ENCODE data around the gene ADGRA1. TPM values are rescaled to one million over a fixed set of nuclear protein-coding genes. Genes with fewer than 3 reads are reported as not detected.

The ADGRA1 gene
- total RNA-seq, 1 donor from 2014 or later, result 0.13 TPM

DNA sequence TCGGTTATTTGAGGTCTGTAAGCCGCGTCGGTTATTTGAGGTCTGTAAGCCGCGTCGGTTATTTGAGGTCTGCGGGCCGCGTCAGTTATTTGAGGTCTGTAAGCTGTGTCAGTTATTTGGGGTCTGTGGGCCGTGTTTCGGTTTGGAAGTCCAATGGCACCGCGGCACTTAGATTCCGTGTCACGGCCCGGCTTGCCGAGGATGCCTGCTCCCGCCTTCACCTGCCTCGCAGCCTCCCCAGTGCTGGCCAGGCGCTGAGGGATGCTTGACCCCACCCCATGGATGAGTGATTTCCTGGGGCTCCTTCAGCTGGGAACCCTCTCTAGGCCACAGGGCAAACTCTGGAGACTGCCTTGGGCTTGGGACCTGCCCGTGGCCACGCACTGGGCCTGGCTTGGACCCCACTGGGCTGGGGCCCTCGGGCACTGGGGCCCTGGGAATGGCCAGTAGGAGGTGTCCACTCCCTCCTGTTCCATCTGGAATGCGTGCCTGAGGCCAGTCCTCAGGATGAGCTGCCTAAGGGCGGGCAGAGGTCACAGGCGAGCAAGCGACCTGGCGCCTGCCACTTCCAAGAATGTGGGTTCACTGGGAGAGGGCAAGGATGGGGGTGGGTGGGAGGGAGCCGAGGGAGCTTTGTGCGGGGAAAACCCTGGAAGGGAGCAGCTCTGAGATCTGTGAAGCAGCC, 25.6 kb downstream of the ADGRA1 start:
- DNase-seq (ENCODE audit: low spot score), result no peak

DNA sequence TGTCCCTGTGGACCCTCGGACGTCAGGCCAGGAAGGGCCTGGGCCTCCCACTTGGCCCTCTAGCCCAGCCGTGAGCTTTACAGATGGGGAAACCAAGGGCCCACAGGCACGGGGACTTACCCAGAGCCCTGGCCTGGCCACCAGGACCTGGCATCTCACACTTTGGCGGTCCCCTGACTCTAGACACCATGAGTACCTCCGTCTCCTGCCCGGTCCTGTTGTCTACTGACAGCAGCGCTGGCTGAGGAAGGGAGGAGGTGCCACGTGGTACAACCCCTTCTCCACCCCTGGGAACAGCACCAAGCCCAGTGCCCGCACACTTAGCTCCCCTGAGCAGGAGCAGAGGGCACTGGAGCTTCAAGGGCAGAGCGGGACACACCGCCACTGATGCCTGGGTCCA, 26.1 kb downstream of the ADGRA1 start:
- DNase-seq (ENCODE audit: low spot score), result no peak

DNA sequence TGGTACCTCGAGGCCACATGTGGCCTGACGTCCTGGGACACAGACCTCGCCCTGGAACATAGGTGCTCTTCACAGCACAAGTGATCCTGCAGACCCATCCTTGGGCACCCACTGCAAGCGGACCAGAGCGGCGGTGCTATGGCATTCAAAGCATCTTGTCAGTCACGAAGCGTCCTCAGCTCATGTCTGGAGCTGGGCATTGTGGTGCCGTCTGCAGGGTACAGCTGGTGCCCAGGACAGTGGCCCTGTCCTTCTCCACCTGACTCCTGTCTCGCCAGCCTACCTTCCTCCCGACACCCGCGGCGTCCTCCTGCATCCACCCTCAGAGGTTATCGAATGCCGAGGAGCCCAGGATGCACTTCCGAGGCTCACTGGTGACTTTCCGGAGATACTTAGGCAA, 26.5 kb downstream of the ADGRA1 start:
- DNase-seq (ENCODE audit: low spot score), result no peak

DNA sequence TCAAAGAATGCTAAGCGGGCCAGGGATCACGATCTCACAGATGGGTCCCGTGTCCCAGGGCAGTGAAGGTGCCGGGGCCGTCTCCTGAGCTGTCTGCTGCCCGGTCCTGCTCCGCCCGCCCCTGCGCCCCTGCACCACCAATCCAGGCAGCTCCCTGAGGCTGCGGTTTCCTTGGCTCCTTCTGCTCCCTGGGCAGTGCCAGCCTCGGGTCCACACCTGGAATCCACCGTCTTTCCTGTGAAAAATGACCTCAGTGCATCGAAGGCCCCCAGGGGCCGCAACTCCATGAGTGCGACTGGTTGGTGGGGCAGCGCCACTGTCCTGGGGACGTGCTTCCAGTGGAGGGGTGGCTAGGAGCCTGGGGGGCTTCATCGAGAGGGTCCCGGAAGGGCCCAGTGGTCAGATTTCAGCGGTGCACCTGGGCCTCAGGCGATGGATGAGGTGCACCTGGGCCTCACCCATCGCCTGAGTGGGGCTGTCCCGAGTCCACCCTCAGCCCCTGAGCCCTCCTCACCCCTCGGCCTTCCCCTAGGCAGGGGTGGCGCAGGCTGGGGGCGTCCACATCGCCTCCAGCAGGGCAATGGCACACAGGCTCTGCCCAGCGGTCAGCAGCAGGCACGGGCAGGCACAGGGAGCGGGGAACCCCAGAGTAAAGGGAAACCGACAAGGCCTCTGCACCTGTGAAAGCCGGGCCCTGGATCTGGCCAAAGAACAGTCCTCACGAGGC, 27.2 kb downstream of the ADGRA1 start:
- no peak for DNase-seq (ENCODE audit: low spot score)

DNA sequence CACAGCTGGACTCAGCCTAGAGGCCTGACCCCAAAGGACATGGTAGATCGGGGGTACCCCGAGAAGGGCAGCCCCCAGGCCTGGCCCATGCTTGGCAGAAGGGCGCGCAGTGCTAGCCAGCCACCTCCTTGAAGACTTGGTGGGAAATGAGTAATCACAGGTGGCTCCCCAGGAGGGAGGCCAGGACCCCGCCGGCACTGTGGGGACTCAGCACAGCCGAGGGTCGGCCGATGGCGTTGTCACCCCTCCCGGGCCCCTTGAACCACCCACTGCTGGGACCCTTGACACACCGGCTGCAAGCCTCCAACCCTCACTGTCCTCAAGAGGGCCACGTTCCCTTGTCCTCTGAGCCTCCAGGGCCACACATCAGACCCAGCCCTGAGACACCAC, 27.7 kb downstream of the ADGRA1 start:
- DNase-seq (ENCODE audit: low spot score), result no peak

DNA sequence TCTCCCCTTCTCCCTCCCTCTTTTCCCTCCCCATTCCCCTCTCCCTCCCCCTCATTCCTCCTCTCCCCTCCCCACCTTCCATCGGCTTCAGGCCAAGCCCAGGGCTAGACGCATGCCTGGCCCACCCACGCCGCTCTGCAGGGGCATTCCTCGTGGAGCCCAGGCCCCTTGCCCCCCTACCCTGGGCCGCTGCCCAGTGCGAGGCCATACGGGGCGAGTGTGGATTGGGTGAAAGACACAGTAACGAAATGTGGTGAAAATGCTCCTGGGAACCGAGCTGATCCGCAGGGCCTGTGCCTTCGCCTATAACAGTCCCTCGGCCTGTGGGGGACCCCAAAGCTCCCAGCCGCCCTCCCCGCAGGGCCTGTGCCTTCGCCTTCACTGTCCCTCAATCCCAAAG, 28.3 kb downstream of the ADGRA1 start:
- DNase-seq (ENCODE audit: low spot score), result no peak

DNA sequence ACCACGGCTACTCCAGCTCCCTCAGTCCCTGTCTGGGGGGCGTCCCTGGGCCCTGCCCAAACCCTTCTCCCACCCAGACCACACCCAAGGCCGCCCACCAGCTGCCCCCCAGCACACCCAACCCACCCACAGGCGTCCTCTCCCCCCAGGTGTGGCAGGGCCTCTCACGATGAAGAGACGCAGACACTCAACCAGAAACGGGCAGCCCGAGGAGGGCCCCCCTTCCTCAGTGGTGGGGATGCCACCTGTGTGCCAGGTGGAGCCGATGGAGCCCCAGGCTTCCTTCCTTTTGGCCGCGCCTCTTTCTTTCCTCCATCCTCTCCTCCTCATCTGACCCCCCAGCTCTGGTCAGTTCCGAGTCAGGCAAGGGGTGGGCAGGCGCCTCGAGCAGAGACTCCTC, 28.7 kb downstream of the ADGRA1 start:
- DNase-seq (ENCODE audit: low spot score), result no peak

DNA sequence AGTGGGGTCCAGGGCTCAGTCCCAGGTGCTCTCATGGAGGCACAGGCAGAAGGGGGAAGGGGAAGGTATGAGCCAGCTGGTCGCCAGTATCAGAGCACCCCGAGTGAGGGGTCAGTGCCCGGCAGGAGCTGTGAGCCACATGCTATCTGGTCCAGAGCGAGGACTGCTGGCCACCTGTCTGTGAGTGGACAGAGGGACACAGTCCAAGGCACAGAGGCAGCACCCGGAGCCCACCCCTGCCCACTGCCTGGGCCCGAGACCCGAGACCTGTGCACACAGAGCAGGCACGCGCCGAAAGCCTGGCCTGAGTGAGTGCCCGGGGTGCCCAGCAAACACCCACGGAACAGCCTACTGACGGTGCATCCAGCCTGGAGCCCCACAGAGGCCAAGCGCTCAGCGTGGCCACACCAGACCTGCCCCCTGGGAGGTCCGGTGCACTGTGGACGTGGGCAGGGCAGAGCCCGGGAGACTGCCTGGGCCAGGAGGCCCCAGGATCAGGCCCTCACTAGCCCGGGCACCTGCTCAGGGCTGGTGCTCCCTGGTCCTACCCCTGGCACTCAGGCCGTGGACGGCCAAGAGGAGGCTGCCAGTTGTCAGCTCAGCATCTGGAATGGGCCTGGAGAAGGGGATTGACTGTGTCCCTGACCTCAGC, 29.4 kb downstream of the ADGRA1 start:
- DNase-seq (ENCODE audit: low spot score), result no peak

DNA sequence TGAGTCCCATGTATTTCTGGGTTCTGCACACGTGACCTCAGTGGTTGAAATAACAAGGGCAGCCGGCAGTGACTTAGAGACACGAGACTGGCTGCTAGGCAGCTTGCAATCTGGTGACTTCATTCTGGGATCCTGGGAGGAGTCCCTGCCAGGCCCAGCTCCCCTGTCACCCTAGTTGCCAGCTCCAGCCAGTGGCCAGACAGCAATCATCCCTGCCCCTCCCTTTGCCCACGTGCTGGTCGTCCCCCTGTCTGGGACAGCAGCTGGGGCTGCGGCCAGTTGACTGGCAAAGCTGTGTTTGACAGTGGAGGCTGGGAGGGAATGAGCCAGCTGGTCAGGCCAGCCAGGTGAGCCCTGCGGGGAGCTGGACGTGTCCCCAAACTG, 30.0 kb downstream of the ADGRA1 start:
- no peak for DNase-seq (ENCODE audit: low spot score)

DNA sequence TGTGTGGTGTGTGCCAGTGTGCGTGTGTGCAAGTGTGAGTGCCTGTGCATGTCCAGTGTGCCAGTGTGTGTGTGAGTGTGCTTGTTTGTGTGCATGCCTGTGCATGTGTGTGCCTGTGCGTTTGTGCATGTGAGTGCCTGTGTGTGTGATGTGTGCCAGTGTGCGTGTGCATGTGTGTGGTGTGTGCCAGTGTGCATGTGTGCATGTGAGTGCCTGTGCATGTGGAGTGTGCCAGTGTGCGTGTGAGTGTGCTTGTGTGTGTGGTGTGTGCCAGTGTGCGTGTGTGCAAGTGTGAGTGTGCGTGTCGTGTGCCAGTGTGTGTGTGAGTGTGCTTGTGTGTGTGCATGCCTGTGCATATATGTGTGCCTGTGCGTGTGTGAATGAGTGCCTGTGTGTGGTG, 33.8 kb downstream of the ADGRA1 start:
- no peak for DNase-seq (ENCODE audit: low spot score)

DNA sequence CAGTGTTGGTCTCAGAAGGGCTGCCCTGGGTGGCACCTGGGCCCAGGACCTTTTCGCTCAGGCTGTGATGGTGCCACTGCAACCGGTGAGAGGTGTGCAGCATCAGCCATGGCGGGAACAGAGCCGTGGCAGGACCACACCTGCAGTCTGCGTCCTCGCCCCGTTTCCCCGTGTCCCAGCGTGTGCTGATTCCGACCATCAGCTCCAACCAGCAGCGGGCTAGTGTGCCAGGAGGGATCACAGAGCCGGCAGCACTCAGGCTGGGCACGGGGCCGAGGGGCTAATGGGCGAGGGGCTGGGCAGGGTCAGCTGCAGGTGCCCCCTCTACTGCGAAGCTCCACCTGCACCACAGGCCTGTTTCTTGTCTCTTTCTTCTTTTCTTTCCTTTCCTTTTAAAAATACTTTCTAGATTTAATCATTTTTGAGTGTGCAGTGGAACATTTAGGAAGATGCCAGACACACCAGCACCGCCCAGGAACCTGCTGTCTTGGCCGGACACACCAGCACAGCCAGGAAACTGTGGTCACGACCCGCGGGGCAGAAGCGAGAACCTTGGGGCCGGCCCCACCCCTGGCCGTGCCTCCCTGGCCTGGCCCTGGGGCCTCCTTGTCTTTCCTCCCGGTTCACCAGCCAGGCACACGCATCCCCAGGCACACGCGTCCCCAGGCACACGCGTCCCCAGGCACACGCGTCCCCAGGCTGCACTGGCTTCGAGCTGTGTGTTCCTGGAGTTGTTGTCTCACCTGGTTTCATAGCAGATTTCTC, 34.6 kb downstream of the ADGRA1 start:
- no peak for DNase-seq (ENCODE audit: low spot score)

DNA sequence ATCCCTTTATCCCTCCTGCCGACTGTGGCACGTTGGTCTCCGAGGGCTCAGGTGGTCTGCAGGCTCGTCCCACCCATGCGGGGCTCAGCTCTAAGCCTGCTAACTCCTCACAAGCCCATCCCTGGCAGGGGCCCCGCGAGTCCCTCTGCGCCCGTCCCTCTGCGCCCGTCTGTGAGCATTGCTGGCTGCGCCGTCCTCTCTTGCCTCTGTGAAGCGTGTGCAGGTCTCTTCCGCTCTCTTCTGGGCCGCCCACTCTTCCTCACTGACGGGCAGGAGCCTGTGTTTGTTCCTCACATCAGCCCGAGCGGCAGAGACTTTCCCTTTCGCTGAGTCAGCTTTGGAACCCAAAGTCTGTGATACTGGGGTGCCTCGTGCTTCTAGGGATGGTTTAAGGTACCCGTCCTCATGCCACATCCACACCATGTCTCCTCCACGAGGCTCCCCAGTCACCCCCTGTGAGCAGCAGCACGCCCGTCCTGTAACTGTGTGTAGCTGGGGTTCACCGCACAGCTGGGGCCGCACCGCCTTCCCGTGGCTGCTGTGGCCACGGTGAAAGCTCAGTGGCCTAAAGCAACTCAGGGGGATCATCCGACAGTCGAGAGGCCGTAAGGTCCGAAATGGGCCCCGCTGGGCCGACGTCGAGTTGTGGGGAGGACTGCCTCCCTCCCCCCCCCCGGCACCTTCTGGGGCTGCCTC, 35.5 kb downstream of the ADGRA1 start:
- DNase-seq (ENCODE audit: low spot score), result no peak

DNA sequence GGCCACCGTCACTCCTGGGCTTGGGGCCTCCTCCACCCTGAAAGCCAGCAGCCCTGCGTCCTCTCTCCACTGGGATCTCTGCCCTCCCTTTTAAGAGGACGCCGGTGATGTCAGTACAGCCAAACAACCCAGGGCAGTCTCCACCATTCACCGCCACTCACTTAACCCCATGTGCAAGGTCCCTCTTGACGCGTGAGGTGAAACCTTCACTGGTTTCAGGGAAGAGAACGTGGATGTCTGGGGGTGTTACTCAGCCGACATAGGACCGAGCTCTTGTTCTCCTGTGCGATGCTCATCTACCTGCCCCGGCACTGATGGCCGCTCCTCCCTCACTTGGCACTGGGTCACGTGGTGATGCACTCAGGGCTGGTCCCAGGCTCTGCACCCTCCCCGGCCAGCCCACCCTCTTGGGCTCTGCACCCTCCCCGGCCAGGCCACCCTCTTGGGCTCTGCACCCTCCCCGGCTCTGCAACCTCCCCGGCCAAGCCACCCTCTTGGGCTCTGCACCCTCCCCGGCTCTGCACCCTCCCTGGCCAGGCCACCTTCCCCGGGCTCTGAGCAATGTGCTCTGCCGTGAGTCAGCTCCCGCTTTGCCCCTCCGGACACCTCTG, 36.1 kb downstream of the ADGRA1 start:
- DNase-seq (ENCODE audit: low spot score), result no peak

DNA sequence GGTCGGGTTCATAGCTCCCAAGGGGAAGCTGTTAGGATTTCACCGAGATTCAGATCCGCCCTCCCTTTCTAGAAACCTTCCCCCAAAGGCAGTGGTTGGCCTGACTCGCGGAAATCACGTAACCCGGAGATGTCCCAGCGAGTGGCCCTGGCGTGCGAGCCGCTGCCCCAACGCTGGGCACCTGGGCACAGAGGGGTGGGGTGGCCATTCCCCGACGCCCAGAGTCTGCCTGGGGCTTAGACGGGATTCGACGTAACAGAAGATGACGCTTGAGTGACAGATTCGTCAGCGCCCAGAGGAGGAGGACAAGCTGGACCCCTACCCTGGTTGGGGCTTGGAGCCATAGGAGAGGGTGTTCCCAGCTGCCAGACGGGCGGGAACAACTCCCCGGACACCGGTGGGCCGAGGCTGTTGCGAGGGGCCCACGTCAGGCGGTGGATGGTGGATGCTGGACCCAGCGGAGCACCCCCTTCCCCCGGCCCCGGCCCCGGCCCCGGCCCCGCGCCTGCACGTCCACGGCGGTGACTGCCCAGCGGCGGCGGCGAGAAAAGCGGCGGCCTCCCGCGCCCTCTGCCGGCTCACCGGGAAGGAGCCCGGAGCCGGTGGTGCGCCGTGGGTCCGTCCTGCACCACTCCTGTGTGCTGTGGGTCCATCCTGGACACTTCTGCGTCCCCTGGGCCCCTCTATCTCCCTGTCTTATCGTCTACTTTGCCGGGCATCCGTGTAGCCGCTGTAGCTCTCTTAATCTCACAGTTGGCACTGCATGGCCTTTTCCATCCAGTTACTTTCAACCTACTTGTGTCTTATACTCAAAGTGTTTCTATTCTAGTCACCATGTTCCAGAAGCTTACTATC, 36.9 kb downstream of the ADGRA1 start:
- no peak for DNase-seq (ENCODE audit: low spot score)

DNA sequence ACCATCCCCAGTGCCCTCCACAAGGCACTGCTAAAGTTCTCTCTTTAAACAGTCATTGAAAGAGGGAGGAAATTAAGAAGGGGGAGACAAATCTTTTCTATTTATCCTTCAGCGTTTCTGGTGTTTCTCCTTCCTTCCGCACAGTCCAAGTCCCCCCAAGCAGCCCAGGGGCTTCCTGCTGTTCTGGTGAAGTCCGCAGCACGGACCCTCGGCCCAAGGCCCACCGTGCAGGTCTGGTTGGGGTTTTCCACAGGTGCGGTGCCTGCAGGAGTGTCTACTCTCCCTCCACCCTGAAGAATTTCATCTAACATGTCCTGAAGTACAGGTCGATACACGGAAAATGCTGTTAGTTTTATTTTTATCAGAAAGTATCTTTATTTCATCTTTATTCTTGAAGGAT, 38.2 kb downstream of the ADGRA1 start:
- no peak for DNase-seq (ENCODE audit: low spot score)

DNA sequence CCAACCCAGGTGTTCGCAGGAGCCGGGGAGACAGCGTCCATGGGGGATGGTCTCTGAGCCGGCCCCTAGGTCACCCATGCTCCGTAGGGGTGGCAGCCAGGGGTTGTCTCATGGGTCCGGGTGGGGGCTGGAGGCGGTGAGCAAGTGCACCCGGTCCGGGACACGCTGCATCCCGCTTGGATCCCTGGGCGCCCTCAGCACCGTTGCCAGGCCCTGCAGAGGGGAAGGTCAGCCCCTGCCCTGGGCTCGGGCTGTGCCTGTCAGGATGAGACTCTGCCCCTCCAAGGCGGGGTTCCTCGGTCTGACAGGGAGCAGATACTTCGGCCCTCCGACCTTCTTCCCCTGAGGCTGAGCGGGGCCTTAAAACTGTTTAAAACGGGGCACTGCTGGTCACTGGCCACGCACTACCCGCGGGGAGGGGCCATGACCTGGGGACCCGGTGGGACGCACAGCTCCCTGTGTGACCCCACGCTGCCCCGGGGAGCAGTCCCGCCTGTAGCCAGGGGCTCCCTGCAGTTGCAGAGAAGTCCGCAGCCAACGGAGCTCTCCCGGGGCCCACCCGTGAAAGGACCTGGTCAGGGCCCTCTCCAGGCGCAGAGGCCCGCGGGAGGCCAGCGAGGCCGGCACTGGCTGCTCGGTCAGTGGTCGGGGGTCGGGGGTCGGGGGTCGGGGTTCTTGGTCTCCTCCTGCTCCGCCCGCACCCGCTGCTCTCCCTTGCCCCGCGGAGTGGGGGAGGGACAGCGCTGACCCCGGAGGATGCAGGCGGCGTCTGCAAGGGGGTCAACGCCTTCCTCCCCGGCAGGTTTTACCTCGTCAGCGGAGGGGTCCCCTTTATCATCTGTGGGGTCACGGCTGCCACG, 38.9 kb downstream of the ADGRA1 start:
- DNase-seq (ENCODE audit: low spot score), result no peak

DNA sequence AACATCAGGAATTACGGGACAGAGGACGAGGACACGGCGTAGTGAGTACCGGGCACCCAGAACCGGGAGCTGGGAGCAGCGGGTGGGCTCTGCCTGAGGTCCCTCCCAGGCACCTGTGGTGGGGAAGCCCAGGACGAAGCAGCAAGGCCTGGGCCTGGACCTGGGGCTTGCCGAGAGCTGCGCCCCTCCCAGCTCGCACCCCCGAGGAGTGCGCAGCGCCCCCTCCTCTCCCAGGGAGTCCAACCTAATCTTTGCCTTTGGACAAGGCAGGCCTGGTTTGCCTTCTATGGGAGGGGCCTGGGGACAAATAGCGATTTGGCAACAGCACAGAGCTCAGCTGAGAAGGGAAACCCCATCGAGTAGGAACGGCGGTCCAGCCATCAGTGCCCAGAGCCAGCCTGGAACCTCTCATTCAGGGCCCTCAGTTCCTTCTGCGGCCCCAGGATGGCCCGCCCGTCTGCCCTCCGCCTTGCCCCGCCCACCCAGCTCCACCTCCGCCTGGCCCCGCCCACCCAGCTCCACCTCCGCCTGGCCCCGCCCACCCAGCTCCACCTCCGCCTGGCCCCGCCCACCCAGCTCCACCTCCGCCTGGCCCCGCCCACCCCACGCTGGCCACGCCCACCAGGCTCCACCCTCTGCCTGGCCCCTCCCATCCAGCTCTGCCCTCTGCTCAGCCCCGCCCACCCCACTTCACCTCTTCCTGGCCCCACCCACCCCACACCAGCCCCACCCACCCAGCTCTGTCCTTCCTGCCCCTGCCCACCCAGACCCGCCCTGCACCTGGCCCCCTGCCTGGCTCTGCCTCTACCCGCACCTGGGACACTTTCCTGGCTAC, 39.8 kb downstream of the ADGRA1 start:
- DNase-seq (ENCODE audit: low spot score), result no peak

All from ureter (tissue), 1 donor.